Activated naive CD4-positive, alpha-beta T cell treated with anti-CD3 and anti-CD28 coated beads for 36 hours (primary cell): ENCODE data around the gene ELAVL1. TPM values are rescaled to one million over a fixed set of nuclear protein-coding genes. Genes with fewer than 3 reads are reported as not detected.
A peak's percentile ranks its signal among the peaks of the same experiment; 100 is the strongest.
"Not testable (repeated sequence)": the region's sequence is repeated elsewhere in the genome, so short reads cannot be mapped to it uniquely, and the experiment has no call there.

Experiments used
- CTCF ChIA-PET: fragments of 350-600 bp; sonication (Branson Sonifier 250); formaldehyde crosslinking; loops from one replicate; lab custom pipeline; 2021; ENCODE audit warnings: antibody characterized with exemption; lab: Charles Lee
- DNase-seq: peaks from one replicate; pipeline ENCODE4 v3.0.0-alpha.2; 2020
- H3K27ac Mint-ChIP-seq: one replicate; pipeline ENCODE4 v1.8.0; 2021; ENCODE audit warnings: mild to moderate bottlenecking, mixed read lengths
- H3K27me3 Mint-ChIP-seq: one replicate; pipeline ENCODE4 v1.8.0; 2021; ENCODE audit warnings: low read depth, mixed read lengths
- H3K36me3 Mint-ChIP-seq: one replicate; pipeline ENCODE4 v1.8.0; 2021; ENCODE audit warnings: low read depth, mixed read lengths
- H3K4me1 Mint-ChIP-seq: one replicate; pipeline ENCODE4 v1.8.0; 2021; ENCODE audit warnings: low read depth, mixed read lengths
- H3K4me3 Mint-ChIP-seq: one replicate; pipeline ENCODE4 v1.8.0; 2021; ENCODE audit warnings: mild to moderate bottlenecking, moderate library complexity, mixed read lengths
- H3K9me3 Mint-ChIP-seq: one replicate; pipeline ENCODE4 v1.8.0; 2021; ENCODE audit warnings: mixed read lengths
- intact Hi-C: fragments of 100-400 bp; cut with micrococcal nuclease; formaldehyde crosslinking; loops from one replicate; pipeline ENCODE4 v1.15.1; 2023
- total RNA-seq, 2 experiments: library from RNA; stranded (reverse); gene quantifications; one replicate each; pipeline ENCODE4 v1.2.3, GENCODE V29; 2021

ELAVL1 gene
- total RNA-seq, 2 experiments from 2014 or later: 135 to 140 TPM

DNA sequence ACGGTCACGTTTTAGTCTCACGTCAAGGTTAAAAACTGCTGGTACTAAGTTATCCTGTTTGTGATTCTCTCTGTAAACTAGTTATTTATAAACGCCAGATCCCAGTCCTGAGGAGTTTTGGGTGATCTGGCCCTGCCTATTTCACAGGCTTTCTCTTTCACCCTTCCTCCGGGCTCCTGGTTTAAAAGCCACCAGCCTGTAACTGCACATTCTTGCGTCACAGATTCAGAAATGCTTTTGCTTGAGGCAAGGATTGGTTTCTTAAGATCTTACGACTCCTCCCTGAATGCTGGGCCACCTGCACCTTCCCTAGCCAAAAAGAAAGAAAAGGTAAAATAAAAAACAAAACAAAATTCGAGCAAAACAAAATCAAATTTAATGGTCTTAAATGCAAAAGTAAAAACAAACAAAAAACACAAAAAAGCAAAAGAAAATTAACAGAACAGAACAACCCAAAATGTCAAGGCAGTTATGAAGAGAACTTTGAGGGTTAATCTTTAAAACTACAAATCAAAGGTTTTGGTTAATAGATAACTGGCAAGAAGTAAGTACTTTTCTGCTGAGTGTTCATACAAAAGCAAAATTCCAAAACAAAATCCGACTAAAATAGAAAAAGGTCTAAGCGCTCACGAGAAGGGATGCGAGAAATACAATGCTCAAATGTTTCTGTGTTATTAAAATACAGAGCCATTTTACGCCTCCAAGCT is 43.4 kb downstream of the ELAVL1 start:
- Mint-ChIP-seq H3K27me3 (no peaks in the 10 kb centered on the region), H3K4me1 (no peaks in the 10 kb centered on the region), H3K27ac (no peak overlapping the region), H3K36me3 (peaks cover 15% of the 10 kb centered on the region), H3K9me3 (no peaks in the 10 kb centered on the region), H3K4me3 (no peak overlapping the region)
- DNase-seq: no peak
- CTCF ChIA-PET: no interaction called here
- intact Hi-C loops: no loop called here

DNA sequence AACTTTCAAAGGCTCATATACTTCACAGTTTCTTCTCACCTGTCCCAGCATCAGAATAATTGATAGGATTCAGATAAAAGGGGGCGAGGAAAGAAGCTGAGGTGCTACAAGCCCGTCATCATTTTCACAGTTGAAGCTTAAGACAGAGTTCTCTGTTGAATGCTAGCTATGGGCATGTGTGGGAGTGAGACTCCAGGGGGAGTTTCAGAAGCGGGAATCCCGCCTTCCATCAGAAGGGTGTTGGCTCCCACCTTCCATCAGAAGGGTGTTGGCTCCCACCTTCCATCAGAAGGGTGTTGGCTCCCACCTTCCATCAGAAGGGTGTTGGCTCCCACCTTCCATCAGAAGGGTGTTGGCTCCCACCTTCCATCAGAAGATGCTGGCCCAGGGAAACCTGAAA is 44.4 kb downstream of the ELAVL1 start:
- CTCF ChIA-PET, H3K27ac Mint-ChIP-seq, DNase-seq, H3K4me3 Mint-ChIP-seq, H3K4me1 Mint-ChIP-seq, H3K9me3 Mint-ChIP-seq, intact Hi-C loops, H3K27me3 Mint-ChIP-seq: not testable (repeated sequence)
- peaks cover 12% of the 10 kb centered on the region for H3K36me3 Mint-ChIP-seq

DNA sequence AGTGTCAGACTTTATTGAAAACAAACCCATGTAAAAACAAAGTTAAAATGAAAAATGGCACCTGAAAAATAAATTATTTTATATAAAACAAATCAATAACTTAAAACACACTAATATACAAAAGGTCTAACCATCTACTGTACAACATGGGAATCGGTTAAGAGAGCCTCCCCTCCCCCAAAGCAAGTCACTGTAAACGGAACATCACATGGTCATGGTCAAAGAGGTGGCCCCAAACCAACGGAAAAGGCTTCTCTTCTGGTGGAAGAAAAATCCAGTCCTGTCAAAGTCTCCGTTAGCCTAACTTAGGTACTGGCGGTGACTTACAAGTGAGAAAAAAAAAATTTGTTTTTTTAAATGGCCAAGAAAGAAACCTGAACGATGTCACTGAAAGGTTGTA is 46.2 kb downstream of the ELAVL1 start:
- CTCF ChIA-PET: interaction anchor here (0.9 to 1.6 kb wide), 3 partner anchors 12 to 15 kb away, joined by 3 to 4 read pairs (median 4); no protein-coding TSS in a partner anchor
- H3K4me1 Mint-ChIP-seq: no peaks in the 10 kb centered on the region
- no peak overlapping the region for H3K27ac Mint-ChIP-seq
- no peaks in the 10 kb centered on the region for H3K9me3 Mint-ChIP-seq
- H3K36me3 Mint-ChIP-seq: peaks cover 8% of the 10 kb centered on the region
- no peak for DNase-seq
- no peak overlapping the region for H3K4me3 Mint-ChIP-seq
- intact Hi-C loops: no loop called here
- no peaks in the 10 kb centered on the region for H3K27me3 Mint-ChIP-seq

DNA sequence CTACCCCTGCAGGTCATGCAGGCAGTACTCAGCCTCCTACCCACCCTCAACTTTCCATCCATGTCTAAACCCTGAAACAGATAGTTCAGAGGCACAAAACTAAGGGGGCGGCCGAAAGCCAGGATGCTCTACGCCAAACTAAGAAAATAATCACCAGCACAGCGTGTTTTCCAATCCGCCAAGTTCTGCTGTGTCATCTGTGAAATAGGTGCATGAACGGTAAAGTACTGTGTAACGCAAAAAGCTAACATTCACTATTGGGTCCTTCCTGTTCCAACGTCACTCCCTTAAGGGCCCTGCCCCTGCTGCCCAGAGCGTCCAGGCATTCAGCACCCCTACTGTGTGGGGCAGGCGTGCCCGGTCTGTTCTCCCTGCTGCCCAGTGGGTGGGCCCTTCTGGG is 49.7 kb downstream of the ELAVL1 start:
- Mint-ChIP-seq H3K36me3 (no peaks in the 10 kb centered on the region), H3K27ac (no peak overlapping the region), H3K9me3 (no peaks in the 10 kb centered on the region), H3K4me3 (no peak overlapping the region), H3K27me3 (no peaks in the 10 kb centered on the region), H3K4me1 (no peaks in the 10 kb centered on the region)
- no peak for DNase-seq
- intact Hi-C loops: no loop called here
- CTCF ChIA-PET: interaction anchor here (0.6 kb wide), 1 partner anchor 86 kb away, joined by 3 read pairs; no protein-coding TSS in a partner anchor

DNA sequence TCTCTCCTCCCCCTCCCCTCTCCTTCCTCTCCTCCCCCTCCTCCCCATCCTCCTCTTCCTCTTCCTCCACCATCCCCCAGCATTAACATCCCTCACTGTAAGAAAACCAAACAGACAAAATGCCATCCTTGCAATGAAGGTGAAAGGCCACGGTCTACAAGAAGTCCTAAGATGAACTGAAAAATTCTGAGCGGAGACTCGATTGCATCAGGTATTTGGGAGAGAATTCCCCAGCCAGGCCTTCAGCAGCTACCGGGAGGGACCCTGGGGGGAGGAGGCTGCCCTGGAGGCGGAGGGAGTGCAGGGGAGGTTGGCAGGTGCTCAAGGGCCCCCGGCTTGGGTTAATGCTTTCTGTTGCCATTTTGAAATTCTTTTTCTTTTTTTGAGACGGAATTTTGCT is 51.9 kb downstream of the ELAVL1 start:
- Mint-ChIP-seq H3K4me3 (no peak overlapping the region), H3K9me3 (no peaks in the 10 kb centered on the region)

DNA sequence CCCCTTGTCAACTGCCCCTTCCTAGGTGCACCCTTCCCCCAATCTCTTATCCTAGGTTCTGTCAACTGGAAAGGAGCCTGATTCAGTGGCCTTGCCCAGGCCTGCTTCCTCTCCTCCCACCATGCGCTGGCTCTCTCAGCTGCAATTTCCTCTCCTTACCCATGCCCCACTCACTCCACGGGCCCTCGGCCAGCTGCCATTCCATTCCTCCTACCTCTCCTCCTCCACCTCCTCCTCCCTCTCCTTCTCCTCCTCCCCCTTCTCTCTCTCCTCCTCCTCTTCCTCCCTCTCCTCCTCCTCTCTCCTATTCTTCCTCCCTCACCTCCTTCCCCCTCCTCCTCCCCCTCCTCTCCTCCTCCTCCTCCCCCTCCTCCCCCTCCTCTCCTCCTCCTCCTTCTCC is 52.4 kb downstream of the ELAVL1 start:
- H3K27me3 Mint-ChIP-seq: no peaks in the 10 kb centered on the region
- peaks cover 2% of the 10 kb centered on the region for H3K36me3 Mint-ChIP-seq
- no peak overlapping the region for H3K27ac Mint-ChIP-seq
- H3K9me3 Mint-ChIP-seq: no peaks in the 10 kb centered on the region
- H3K4me3 Mint-ChIP-seq: no peak overlapping the region
- intact Hi-C loops: no loop called here
- no peaks in the 10 kb centered on the region for H3K4me1 Mint-ChIP-seq
- no peak for DNase-seq
- CTCF ChIA-PET: interaction anchor here (1.0 kb wide), 1 partner anchor 9 kb away, joined by 4 read pairs; no protein-coding TSS in a partner anchor

More for the DNA sequence above, 51.9 kb downstream of the ELAVL1 start:
- Mint-ChIP-seq H3K27me3 (no peaks in the 10 kb centered on the region), H3K27ac (no peak overlapping the region), H3K36me3 (peaks cover 2% of the 10 kb centered on the region), H3K4me1 (no peaks in the 10 kb centered on the region)
- intact Hi-C loops: no loop called here
- CTCF ChIA-PET: interaction anchor here (0.7 kb wide), 1 partner anchor 166 kb away, joined by 3 read pairs; no protein-coding TSS in a partner anchor
- DNase-seq: no peak

DNA sequence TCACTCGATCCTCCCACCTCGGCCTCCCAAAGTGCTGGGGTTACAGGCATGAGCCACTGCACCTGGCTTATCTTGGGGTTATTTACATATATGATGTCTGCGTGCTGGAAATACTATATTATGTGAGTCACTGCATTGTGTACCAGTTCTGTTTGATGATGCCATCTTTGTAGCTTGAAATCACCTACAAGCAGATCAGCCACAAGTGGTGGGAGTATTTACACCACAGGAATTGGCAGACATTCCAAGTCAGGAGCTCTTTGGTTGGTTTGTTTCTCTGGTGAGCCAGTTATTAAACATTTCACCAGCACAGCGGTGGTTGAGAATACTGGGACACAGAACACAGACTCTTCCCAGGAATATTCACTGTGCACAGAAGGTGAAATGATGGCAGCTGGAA is 57.5 kb downstream of the ELAVL1 start:
- peaks cover 14% of the 10 kb centered on the region for H3K4me1 Mint-ChIP-seq
- intact Hi-C loops: no loop called here
- CTCF ChIA-PET: interaction anchor here (1.4 kb wide), 1 partner anchor 22 kb away, joined by 4 read pairs; no protein-coding TSS in a partner anchor
- no peaks in the 10 kb centered on the region for H3K27me3 Mint-ChIP-seq
- no peaks in the 10 kb centered on the region for H3K9me3 Mint-ChIP-seq
- H3K36me3 Mint-ChIP-seq: peaks cover 4% of the 10 kb centered on the region
- DNase-seq: no peak
- H3K27ac Mint-ChIP-seq: no peak overlapping the region
- no peak overlapping the region for H3K4me3 Mint-ChIP-seq

DNA sequence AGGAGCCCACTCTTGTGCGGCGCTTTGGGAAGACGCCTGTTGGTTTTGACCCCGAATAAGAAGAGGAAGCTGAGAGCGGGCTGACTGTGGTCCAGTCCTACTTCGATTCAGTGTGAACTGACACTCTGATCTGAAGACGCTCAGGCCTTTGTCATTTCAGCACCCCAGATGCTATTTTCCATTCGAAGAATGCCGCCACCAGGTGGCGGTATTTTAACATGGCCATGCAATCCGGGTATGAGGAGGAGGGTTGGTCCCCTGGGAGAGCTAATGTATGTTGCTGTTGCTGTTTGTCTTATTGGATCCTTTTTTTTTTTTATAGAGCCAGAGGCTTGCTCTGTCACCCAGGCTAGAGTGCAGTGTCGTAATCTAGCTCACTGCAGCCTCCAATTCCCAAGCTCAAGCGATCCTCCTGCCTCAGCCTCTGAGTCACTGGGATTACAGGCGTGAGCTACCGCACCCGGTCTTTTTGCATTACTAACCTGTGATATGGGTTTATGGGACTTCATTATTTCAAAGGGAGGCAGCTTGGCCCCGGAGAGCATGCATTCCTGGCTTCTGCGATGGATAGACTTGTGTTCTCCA is 61.2 kb downstream of the ELAVL1 start:
- CTCF ChIA-PET: interaction anchor here (0.6 to 2.5 kb wide), 28 partner anchors 8 to 321 kb away, joined by 3 to 18 read pairs (median 4); partner anchors contain the start of genes ELAVL1, MAP2K7, PET100 and SNAPC2
- peak overlapping the region; percentile 94 for H3K27ac Mint-ChIP-seq
- peaks cover 37% of the 10 kb centered on the region for H3K4me1 Mint-ChIP-seq
- peak; percentile 96 for DNase-seq
- no peaks in the 10 kb centered on the region for H3K9me3 Mint-ChIP-seq
- peak overlapping the region; percentile 95 for H3K4me3 Mint-ChIP-seq
- H3K36me3 Mint-ChIP-seq: peaks cover 11% of the 10 kb centered on the region
- intact Hi-C loops: loop anchor here (1.0 to 5.0 kb wide), 4 partner anchors 58 to 309 kb away; partner anchors contain the start of gene CCL25
- H3K27me3 Mint-ChIP-seq: no peaks in the 10 kb centered on the region

DNA sequence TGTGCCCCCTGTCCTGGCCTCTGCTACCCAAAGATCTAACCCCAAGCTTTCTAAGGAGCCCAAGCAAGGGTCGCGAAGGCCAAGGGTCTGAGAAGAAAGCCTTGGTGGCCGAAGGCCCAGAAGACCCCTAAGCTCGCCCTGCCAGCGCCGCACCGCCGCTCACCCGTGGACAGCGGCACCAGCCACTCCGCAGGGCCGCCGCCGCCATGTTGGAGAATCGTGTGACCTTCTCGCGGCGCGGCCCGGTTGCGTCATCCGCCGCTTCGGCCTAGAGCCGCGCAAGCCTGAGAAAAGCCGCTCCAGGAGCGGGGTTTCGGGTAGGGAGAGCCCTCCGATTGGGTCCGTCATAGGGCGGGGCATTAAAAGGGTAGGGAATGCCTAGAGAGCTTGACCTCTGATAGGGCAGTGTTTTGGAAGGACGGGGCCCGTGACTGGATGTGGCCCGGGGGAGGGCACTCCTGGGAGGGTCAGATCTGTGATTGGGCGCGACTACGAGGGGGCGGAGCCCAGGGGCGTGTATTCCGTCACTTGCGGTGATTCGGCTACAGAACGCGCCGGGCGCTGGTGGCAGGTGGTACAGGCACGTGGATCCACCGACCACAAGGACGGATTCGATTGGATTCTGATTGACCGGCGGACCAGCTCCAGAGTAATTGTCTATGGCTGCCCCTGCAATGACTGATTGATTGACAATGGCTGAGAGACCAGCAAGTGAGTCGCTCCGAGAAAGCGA is 61.8 kb downstream of the ELAVL1 start, which contains the start of gene TIMM44:
Gene TIMM44 (minus strand): TSS at position 223 of the 733 bp plus-strand sequence. CDS start 15 bp downstream, at position 208.
- CTCF ChIA-PET: interaction anchor here (0.6 to 2.5 kb wide), 22 partner anchors 8 to 322 kb away, joined by 3 to 18 read pairs (median 4); partner anchors contain the start of genes ELAVL1, SNAPC2 and TRAPPC5
- peak within 1 kb of the TSS; percentile 95 for H3K4me3 Mint-ChIP-seq
- intact Hi-C loops: loop anchor here (1.0 to 5.0 kb wide), 9 partner anchors 23 to 378 kb away; partner anchors contain the start of genes CCL25, MAP2K7, NDUFA7 and RPS28
- H3K36me3 Mint-ChIP-seq: peaks cover 12% of the 10 kb centered on the region
- DNase-seq: peak; percentile 100
- H3K9me3 Mint-ChIP-seq: no peaks in the 10 kb centered on the region
- peaks cover 41% of the 10 kb centered on the region for H3K4me1 Mint-ChIP-seq
- H3K27me3 Mint-ChIP-seq: no peaks in the 10 kb centered on the region
- H3K27ac Mint-ChIP-seq: peak within 1 kb of the TSS; percentile 94

DNA sequence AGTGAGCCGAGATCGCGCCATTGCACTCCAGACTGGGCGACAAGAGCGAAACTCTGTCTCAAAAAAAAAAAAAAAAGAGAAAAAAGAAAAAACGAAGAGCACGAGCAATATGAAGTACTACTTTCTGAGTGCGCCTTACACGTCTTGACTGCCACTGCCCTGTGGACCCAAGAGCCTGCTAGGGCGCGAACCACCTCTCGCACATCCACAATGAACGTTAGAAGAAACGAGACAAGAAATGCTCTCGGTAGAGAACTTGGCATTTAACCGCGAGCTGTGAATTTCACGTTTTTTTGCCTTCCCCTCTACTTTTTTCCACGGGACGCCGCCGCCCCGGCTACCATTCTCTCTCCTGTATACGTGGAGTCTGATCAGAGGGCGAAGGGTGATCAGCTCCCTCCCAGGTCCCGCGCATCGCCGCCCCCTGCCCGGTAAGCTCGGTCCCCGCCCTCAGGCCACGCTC is 62.4 kb downstream of the ELAVL1 start:
- Mint-ChIP-seq H3K27me3 (no peaks in the 10 kb centered on the region), H3K36me3 (peaks cover 12% of the 10 kb centered on the region), H3K27ac (peak overlapping the region; percentile 94), H3K4me3 (peak overlapping the region; percentile 95), H3K9me3 (no peaks in the 10 kb centered on the region), H3K4me1 (peaks cover 41% of the 10 kb centered on the region)
- DNase-seq: no peak
- intact Hi-C loops: loop anchor here (1.0 to 5.0 kb wide), 6 partner anchors 23 to 378 kb away; partner anchors contain the start of genes CCL25, MAP2K7, NDUFA7 and RPS28
- CTCF ChIA-PET: interaction anchor here (0.6 to 2.5 kb wide), 12 partner anchors 14 to 310 kb away, joined by 3 to 18 read pairs (median 6); partner anchors contain the start of genes SNAPC2 and TRAPPC5

DNA sequence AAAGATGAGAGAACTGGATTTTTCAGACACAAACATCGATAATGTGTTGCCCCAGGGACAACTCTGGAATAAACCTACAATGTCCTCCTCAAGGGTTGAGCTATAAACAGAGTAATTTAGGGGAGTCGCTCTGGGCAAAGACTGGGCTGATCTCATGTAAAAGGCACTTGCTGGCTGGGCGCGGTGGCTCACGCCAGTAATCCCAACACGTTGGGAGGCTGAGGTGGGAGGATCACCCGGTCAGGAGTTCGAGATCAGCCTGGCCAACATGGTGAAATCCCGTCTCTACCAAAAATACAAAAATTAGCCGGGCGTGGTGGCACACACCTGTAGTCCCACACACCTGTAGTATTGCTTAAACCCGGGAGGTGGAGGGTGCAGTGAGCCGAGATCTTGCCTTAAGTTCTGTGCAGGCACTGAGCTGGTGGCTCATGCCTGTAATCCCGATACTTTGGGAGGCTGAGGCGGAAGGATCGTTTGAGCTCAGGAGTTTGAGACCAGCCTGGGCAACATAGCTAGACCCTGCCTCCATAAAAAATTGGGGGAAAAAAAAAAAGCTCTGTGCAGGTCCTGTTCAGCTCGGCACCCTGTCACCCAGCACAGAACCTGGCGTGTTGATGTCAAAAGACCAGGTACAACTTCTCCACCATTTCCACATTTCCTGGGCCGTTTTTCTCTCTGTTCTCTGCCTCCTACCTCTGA is 63.4 kb downstream of the ELAVL1 start:
- Mint-ChIP-seq H3K4me3 (peak overlapping the region; percentile 95), H3K27me3 (no peaks in the 10 kb centered on the region), H3K27ac (peak overlapping the region; percentile 43), H3K36me3 (peaks cover 16% of the 10 kb centered on the region), H3K9me3 (no peaks in the 10 kb centered on the region), H3K4me1 (peaks cover 41% of the 10 kb centered on the region)
- no peak for DNase-seq
- intact Hi-C loops: loop anchor here (2.0 to 5.0 kb wide), 2 partner anchors 110 to 217 kb away; partner anchors contain the start of gene CCL25
- CTCF ChIA-PET: interaction anchor here (0.6 kb wide), 1 partner anchor 72 kb away, joined by 4 read pairs; no protein-coding TSS in a partner anchor
